GM12878 (cell line): Measurements from ENCODE around the gene RAP1GDS1. TPM values are rescaled to one million over a fixed set of nuclear protein-coding genes. Genes with fewer than 3 reads are reported as not detected.
A peak's percentile ranks its signal among the peaks of the same experiment; 100 is the strongest.

Experiments
- ATAC-seq: fragments of 200-7000 bp; cut with Tn5 transposase; 3 replicates; pipeline ENCODE4 v1.9.1; 2020; ENCODE audit warnings: mild to moderate bottlenecking, moderate library complexity
- BruUV-seq: library from RNA; stranded (reverse); fragments of 400-500 nt; replicated peaks from 2 replicates; lab custom pipeline; 2021; lab: Mats Ljungman, UMichigan
- CTCF ChIA-PET: fragments of 300-600 bp; sonication (Branson Sonifier 250); formaldehyde crosslinking; extraction: SDS; loops from one replicate; lab custom pipeline; 2021; ENCODE audit warnings: inconsistent platforms; lab: Yijun Ruan, JAX
- POLR2A ChIA-PET: fragments of 350-600 bp; formaldehyde crosslinking; extraction: SDS; loops from one replicate; lab custom pipeline; 2021; ENCODE audit warnings: inconsistent platforms; lab: Charles Lee
- RAD21 ChIA-PET: fragments of 300-600 bp; sonication (Branson Sonifier 250); formaldehyde crosslinking; loops from one replicate; lab custom pipeline; 2023; ENCODE audit warnings: antibody characterized with exemption; ENCODE audit not compliant: unreplicated experiment; lab: Charles Lee
- SMC1A ChIA-PET: fragments of 300-600 bp; sonication (Branson Sonifier 250); formaldehyde crosslinking; loops from one replicate; lab custom pipeline; 2023; ENCODE audit not compliant: unreplicated experiment, uncharacterized antibody; lab: Charles Lee
- DNase-seq: peaks from one replicate; pipeline ENCODE4 v3.0.0-alpha.2; 2011; ENCODE audit warnings: low read depth, low spot score
- FAIRE-seq: peaks from 3 replicates; lab custom pipeline; 2011; peaks lifted over from hg19 to GRCh38; lab: Jason Lieb, UNC
- H2AFZ ChIP-seq: 2 replicates; pipeline ENCODE4 v1.6.0; 2011; ENCODE audit warnings: low read depth, low read length, control low read depth; ENCODE audit not compliant: control insufficient read depth
- H3K27ac ChIP-seq: 2 replicates; pipeline ENCODE4 v1.5.1; 2011; ENCODE audit warnings: control low read depth; ENCODE audit not compliant: control insufficient read depth, insufficient read depth
- H3K27me3 ChIP-seq, 2 experiments: replicated peaks in 1 of 2; 2 replicates each; pipeline versions ENCODE4 v1.6.0 to v1.6.1; 2011; ENCODE audit warnings: low read length in 1 of 2; ENCODE audit not compliant: control insufficient read depth in 2 of 2, insufficient read depth in 2 of 2
- H3K36me3 ChIP-seq, 2 experiments: 2 replicates each; pipeline ENCODE4 v1.5.1; 2011; ENCODE audit warnings: low read length in 1 of 2; ENCODE audit not compliant: control insufficient read depth in 2 of 2, insufficient read depth in 2 of 2
- H3K4me1 ChIP-seq: 2 replicates; pipeline ENCODE4 v1.6.1; 2011; ENCODE audit warnings: mild to moderate bottlenecking, low read length, moderate library complexity, mixed read lengths; ENCODE audit not compliant: control insufficient read depth, insufficient read depth
- H3K4me2 ChIP-seq: 2 replicates; pipeline ENCODE4 v1.6.0; 2011; ENCODE audit warnings: control low read depth; ENCODE audit not compliant: control insufficient read depth, insufficient read depth
- H3K4me3 ChIP-seq: fragments of 200-600 bp; sonication (generic); 2 replicates; pipeline ENCODE4 v1.5.1; 2016
- H3K79me2 ChIP-seq: 2 replicates; pipeline ENCODE4 v1.6.0; 2011; ENCODE audit warnings: low read length; ENCODE audit not compliant: control insufficient read depth, insufficient read depth
- H3K9ac ChIP-seq: 2 replicates; pipeline ENCODE4 v1.8.0; 2011; ENCODE audit warnings: low read length, control low read depth, mixed read lengths; ENCODE audit not compliant: control insufficient read depth, insufficient read depth
- H3K9me3 ChIP-seq: replicated peaks from 3 replicates; pipeline ENCODE4 v1.5.1; 2011; ENCODE audit warnings: mild to moderate bottlenecking, low read length; ENCODE audit not compliant: control insufficient read depth, insufficient read depth
- H4K20me1 ChIP-seq: 2 replicates; pipeline ENCODE4 v1.6.0; 2011; ENCODE audit not compliant: control insufficient read depth, insufficient read depth
- BCL3 ChIP-seq: IDR thresholded peaks from 2 replicates; pipeline ENCODE4 v1.6.1; 2011; ENCODE audit warnings: borderline replicate concordance, low read depth, mild to moderate bottlenecking, moderate library complexity, low read length; ENCODE audit not compliant: insufficient read depth, poor library complexity, severe bottlenecking
- CHD1 ChIP-seq: IDR thresholded peaks from 2 replicates; pipeline ENCODE4 v1.6.1; 2012; ENCODE audit warnings: low read depth, low read length, improper control_type of control experiment
- EGR1 ChIP-seq, 2 experiments: IDR thresholded peaks; 1 replicate in 1 of 2; 2 replicates in 1 of 2; pipeline ENCODE4 v1.6.1; 2011 to 2012; ENCODE audit warnings: low read depth in 2 of 2, low read length in 2 of 2, borderline replicate concordance in 1 of 2, mild to moderate bottlenecking in 1 of 2, moderate library complexity in 1 of 2
- HSF1 ChIP-seq: fragments of 150-350 bp; IDR thresholded peaks from 2 replicates; pipeline ENCODE4 v1.6.1; 2014; ENCODE audit warnings: mild to moderate bottlenecking, low read depth, low read length
- KAT2A ChIP-seq: conservative IDR thresholded peaks from 2 replicates; pipeline ENCODE4 v1.6.1; 2011; ENCODE audit warnings: low read depth, low read length; ENCODE audit not compliant: control insufficient read depth
- KDM1A ChIP-seq: fragments of 200-600 bp; sonication (generic); IDR thresholded peaks from 2 replicates; pipeline ENCODE4 v1.6.1; 2016; ENCODE audit warnings: borderline replicate concordance
- KLF5 ChIP-seq: fragments of 450-650 bp; IDR thresholded peaks from 2 replicates; pipeline ENCODE4 v1.6.1; 2014; ENCODE audit warnings: mild to moderate bottlenecking; ENCODE audit not compliant: partially characterized antibody
- LARP7 ChIP-seq: fragments of 450-650 bp; IDR thresholded peaks from 2 replicates; pipeline ENCODE4 v1.6.1; 2017; ENCODE audit warnings: mild to moderate bottlenecking
- MTA2 ChIP-seq: fragments of 450-650 bp; IDR thresholded peaks from 2 replicates; pipeline ENCODE4 v1.6.1; 2016; ENCODE audit warnings: low read depth, mild to moderate bottlenecking, moderate library complexity
- NBN ChIP-seq: fragments of 450-650 bp; IDR thresholded peaks from 2 replicates; pipeline ENCODE4 v1.6.1; 2016
- NFIC ChIP-seq: IDR thresholded peaks from 2 replicates; pipeline ENCODE4 v1.6.1; 2012; ENCODE audit warnings: low read depth, mild to moderate bottlenecking, inconsistent platforms, low read length, moderate library complexity
- RB1 ChIP-seq: fragments of 450-650 bp; formaldehyde crosslinking; IDR thresholded peaks from 2 replicates; pipeline ENCODE4 v1.6.1; 2017; ENCODE audit warnings: mild to moderate bottlenecking, borderline replicate concordance
- SMAD1 ChIP-seq: fragments of 450-650 bp; IDR thresholded peaks from 2 replicates; pipeline ENCODE4 v1.6.1; 2018; ENCODE audit warnings: mild to moderate bottlenecking, low read depth; ENCODE audit not compliant: partially characterized antibody
- YY1 ChIP-seq: IDR thresholded peaks from 2 replicates; pipeline ENCODE4 v1.6.1; 2011; ENCODE audit warnings: low read depth, mild to moderate bottlenecking, low read length
- ZNF207 ChIP-seq: fragments of 450-650 bp; IDR thresholded peaks from 2 replicates; pipeline ENCODE4 v1.6.1; 2014; ENCODE audit warnings: antibody characterized with exemption, mild to moderate bottlenecking, borderline replicate concordance
- WGBS: methylation state at CpG from one replicate; pipeline ENCODE4 v1.1.6; 2016; ENCODE audit warnings: low lambda C conversion rate; ENCODE audit not compliant: insufficient replicate concordance, insufficient coverage; ENCODE audit errors: missing lambda C conversion rate; 5-methylcytosine and 5-hydroxymethylcytosine counted together
- in situ Hi-C: fragments of 300-500 bp; cut with MboI; formaldehyde crosslinking; loops from 9 replicates; pipeline ENCODE4 v1.14.3; 2018; ENCODE audit warnings: mixed read lengths
- intact Hi-C: fragments of 100-400 bp; cut with micrococcal nuclease; formaldehyde crosslinking; loops from one replicate; pipeline ENCODE4 v1.14.2; 2022; ENCODE audit not compliant: unreplicated experiment
- polyA plus RNA-seq, 11 experiments: library from polyadenylated mRNA; depleted of rRNA in 4 of 11; unstranded in 6 of 11; stranded (reverse) in 5 of 11; fragments of >200 nt; fragmentation: Nextera tagmentation in 4 of 11; fragmentation: Illumina TruSeq in 1 of 11; extraction: Ambion mirVana in 4 of 11; extraction: Trizol in 1 of 11; gene quantifications; 1 replicate in 1 of 11; 2 replicates in 10 of 11; pipeline versions ENCODE4 v1.2.1 to v1.2.3, GENCODE V29; 2011 to 2016; ENCODE audit warnings: inconsistent platforms in 2 of 11, missing spikeins in 2 of 11, low read depth in 1 of 11
- total RNA-seq, 4 experiments: library from RNA; depleted of rRNA in 3 of 4; stranded (reverse); fragments of >200 nt in 3 of 4; fragmentation: Illumina TruSeq in 1 of 4; extraction: Trizol in 1 of 4; gene quantifications; 2 replicates each; pipeline versions ENCODE4 v1.2.1 to v1.2.3, GENCODE V29; 2013 to 2021

RAP1GDS1 gene
- total and polyA plus RNA-seq, 10 of the 15 experiments (the other 5 are each of a cell fraction or from before 2014, with no cell fraction given): 12.0 to 30.5 (median 20.7) TPM

- H3K9ac ChIP-seq: no peak overlapping the region
- FAIRE-seq: peak; percentile 41
- H4K20me1 ChIP-seq: no peaks in the 10 kb centered on the region
- no peaks in the 10 kb centered on the region for H3K9me3 ChIP-seq
- DNase-seq: no peak
- ChIA-PET POLR2A (no interaction called here), RAD21 (interaction anchor here (0.6 to 1.1 kb wide), 2 partner anchors 63 to 121 kb away, joined by 3 read pairs; no protein-coding TSS in a partner anchor), CTCF (interaction anchor here (0.8 to 1.6 kb wide), 2 partner anchors 23 to 33 kb away, joined by 3 read pairs; no protein-coding TSS in a partner anchor), SMC1A (interaction anchor here (0.9 to 1.7 kb wide), 8 partner anchors 19 to 727 kb away, joined by 3 to 6 read pairs (median 3); no protein-coding TSS in a partner anchor)
- H2AFZ ChIP-seq: no peak overlapping the region
- peak; percentile 58 for ATAC-seq
- no peaks in the 10 kb centered on the region for H3K4me1 ChIP-seq
- intact Hi-C loops (no loop called here), in situ Hi-C loops (no loop called here)
- no TSS peak for BruUV-seq
- no peaks in the 10 kb centered on the region for H3K27me3 ChIP-seq
- H3K4me2 ChIP-seq: no peak overlapping the region
- no peak overlapping the region for H3K27ac ChIP-seq
- no peak overlapping the region for H3K4me3 ChIP-seq
- peak; percentile 39; the same call in 1 of the 2 replicates for TF ChIP-seq MTA2
- no peak for TF ChIP-seq KAT2A
- no peaks in the 10 kb centered on the region for H3K79me2 ChIP-seq
- 72% methylated on average over 3 of the region's 3 CpGs for WGBS
- H3K36me3 ChIP-seq: no peaks in the 10 kb centered on the region
Observed at GRCh38 chr4:98383431-98384106, 122.4 kb downstream of the RAP1GDS1 start.

- WGBS: 100% methylated on average over 2 of the region's 2 CpGs
- in situ Hi-C loops: no loop called here
- DNase-seq (no peak), ATAC-seq (no peak), FAIRE-seq (no peak)
- ChIA-PET CTCF (interaction anchor here (1.6 kb wide), 1 partner anchor 82 kb away, joined by 3 read pairs; no protein-coding TSS in a partner anchor), POLR2A (no interaction called here), RAD21 (no interaction called here), SMC1A (interaction anchor here (0.6 to 1.4 kb wide), 2 partner anchors 10 to 24 kb away, joined by 3 read pairs; no protein-coding TSS in a partner anchor)
- Histone ChIP-seq H3K9me3 (no peaks in the 10 kb centered on the region), H3K9ac (no peak overlapping the region), H2AFZ (no peak overlapping the region), H4K20me1 (no peaks in the 10 kb centered on the region), H3K4me3 (no peak overlapping the region), H3K36me3 (no peaks in the 10 kb centered on the region), H3K27ac (no peak overlapping the region), H3K27me3 (no peaks in the 10 kb centered on the region), H3K4me1 (no peaks in the 10 kb centered on the region), H3K79me2 (no peaks in the 10 kb centered on the region), H3K4me2 (no peak overlapping the region)
- intact Hi-C loops: no loop called here
- BruUV-seq: no TSS peak
- TF ChIP-seq KDM1A (no peak), YY1 (no peak), HSF1 (no peak), RB1 (no peak), KLF5 (no peak), ZNF207 (no peak), NBN (no peak), EGR1 (IDR thresholded peaks at IDR 0.05; ENCODE audit: borderline replicate concordance in 1 of 2, low read depth in 2 of 2, low read length in 2 of 2) (no peak), SMAD1 (no peak), CHD1 (no peak), BCL3 (no peak), LARP7 (no peak), NFIC (no peak)
Observed at GRCh38 chr4:98385831-98386230, 124.6 kb downstream of the RAP1GDS1 start.
